ENCODE measurements around the gene ERI3. TPM values are rescaled to one million over a fixed set of nuclear protein-coding genes. Genes with fewer than 3 reads are reported as not detected.

The ERI3 gene
- total RNA-seq, 1 donor from 2014 or later: 72.7 TPM

DNA sequence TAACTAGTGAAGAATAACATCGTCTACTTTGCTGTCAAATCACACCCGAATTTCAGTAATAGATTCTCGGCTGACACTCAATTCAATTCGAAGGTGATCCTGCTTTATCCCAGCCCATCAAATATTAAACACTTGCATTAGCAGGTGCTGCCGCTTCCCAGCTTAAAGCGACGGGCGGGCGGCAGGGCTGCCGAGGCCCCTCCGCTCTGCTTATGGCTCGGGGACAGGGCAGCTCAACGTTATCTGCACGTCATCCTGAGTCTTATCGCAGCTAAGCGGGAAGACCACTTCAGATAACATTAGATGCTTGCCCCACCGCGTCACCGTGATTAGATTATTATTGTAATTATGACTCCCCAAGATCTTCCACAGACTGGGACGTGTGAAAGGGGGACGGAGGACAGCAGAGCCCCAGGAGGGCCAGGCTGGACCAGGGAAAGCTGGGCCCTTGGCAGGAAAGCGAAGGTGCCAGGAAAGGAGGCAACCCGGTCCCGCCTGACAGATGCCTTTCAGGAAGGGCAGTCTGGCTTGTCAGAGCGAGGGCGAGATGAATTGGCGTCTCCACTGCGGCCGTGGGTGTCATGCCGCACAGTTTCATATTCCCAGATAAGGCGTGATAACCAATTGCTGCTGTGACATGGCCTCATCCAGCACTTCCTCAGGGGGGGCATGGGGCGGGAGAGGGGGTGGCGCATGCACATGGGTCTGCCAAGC lies 104.8 kb downstream of the ERI3 start:
- no peaks in the 10 kb centered on the region for H3K27me3 Mint-ChIP-seq
- TF ChIP-seq, protein P1, sequence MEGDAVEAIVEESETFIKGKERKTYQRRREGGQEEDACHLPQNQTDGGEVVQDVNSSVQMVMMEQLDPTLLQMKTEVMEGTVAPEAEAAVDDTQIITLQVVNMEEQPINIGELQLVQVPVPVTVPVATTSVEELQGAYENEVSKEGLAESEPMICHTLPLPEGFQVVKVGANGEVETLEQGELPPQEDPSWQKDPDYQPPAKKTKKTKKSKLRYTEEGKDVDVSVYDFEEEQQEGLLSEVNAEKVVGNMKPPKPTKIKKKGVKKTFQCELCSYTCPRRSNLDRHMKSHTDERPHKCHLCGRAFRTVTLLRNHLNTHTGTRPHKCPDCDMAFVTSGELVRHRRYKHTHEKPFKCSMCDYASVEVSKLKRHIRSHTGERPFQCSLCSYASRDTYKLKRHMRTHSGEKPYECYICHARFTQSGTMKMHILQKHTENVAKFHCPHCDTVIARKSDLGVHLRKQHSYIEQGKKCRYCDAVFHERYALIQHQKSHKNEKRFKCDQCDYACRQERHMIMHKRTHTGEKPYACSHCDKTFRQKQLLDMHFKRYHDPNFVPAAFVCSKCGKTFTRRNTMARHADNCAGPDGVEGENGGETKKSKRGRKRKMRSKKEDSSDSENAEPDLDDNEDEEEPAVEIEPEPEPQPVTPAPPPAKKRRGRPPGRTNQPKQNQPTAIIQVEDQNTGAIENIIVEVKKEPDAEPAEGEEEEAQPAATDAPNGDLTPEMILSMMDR (conservative IDR thresholded peaks at IDR 0.05): no peak
- no peak overlapping the region for H3K4me3 Mint-ChIP-seq
- H3K9me3 Mint-ChIP-seq: no peaks in the 10 kb centered on the region
- no peak overlapping the region for H3K27ac Mint-ChIP-seq
- H3K36me3 Mint-ChIP-seq: peaks cover 10% of the 10 kb centered on the region
- H3K4me1 Mint-ChIP-seq (ENCODE audit: unreplicated experiment): peaks cover 22% of the 10 kb centered on the region
- DNase-seq (ENCODE audit: extremely low spot score, unreplicated experiment): no peak

DNA sequence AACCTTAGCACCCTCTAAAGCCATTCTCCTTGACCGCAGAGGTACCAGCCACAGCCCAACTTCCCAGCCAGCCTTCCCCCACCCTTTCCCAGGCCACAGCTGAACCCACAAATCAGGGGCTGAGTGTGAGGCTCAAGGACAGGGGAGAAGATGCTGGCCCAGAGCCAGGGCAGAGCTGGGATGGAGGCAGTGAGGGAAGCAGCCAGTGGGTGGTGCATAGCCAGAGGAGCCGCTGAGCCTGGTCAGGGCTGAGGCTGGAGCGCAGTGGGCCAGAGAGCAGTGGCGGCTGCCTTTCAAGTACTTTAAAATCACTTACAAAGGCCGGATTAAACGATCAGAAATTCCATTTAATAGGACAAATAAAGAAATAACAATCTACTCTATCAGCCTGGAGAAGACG lies 105.5 kb downstream of the ERI3 start:
- no peak for DNase-seq (ENCODE audit: extremely low spot score, unreplicated experiment)
- H3K27ac Mint-ChIP-seq: no peak overlapping the region

DNA sequence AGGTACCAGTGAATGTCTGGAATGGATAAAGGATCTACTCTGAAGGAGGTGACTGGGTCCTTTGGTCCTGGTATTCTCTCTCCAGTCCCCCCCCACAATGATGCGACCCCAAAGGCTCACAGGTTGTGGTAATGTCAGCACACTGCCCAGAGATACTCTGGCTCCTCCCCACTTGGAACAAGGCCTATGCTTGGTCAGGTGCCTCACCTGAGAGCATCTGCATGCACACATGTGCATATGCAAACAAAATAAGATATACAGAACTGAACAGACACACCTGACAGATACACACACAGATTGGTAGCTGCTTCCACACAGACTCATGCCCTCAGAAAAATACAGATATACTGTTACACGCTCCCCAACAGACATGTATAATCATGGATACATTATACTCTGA lies 108.3 kb downstream of the ERI3 start:
- DNase-seq (ENCODE audit: extremely low spot score, unreplicated experiment): no peak
- peak overlapping the region; percentile 29 for H3K27ac Mint-ChIP-seq
- H3K4me1 Mint-ChIP-seq (ENCODE audit: unreplicated experiment): peaks cover 25% of the 10 kb centered on the region
- TF ChIP-seq, protein P1 (conservative IDR thresholded peaks at IDR 0.05): no peak
- H3K9me3 Mint-ChIP-seq: no peaks in the 10 kb centered on the region
- no peaks in the 10 kb centered on the region for H3K27me3 Mint-ChIP-seq
- H3K36me3 Mint-ChIP-seq: peaks cover 23% of the 10 kb centered on the region
- no peak overlapping the region for H3K4me3 Mint-ChIP-seq

More for the DNA sequence above, 105.5 kb downstream of the ERI3 start:
- peaks cover 11% of the 10 kb centered on the region for H3K36me3 Mint-ChIP-seq
- no peak overlapping the region for H3K4me3 Mint-ChIP-seq
- H3K4me1 Mint-ChIP-seq (ENCODE audit: unreplicated experiment): peaks cover 22% of the 10 kb centered on the region
- no peaks in the 10 kb centered on the region for H3K27me3 Mint-ChIP-seq
- TF ChIP-seq, protein P1 (conservative IDR thresholded peaks at IDR 0.05): peak; percentile 31
- H3K9me3 Mint-ChIP-seq: no peaks in the 10 kb centered on the region

DNA sequence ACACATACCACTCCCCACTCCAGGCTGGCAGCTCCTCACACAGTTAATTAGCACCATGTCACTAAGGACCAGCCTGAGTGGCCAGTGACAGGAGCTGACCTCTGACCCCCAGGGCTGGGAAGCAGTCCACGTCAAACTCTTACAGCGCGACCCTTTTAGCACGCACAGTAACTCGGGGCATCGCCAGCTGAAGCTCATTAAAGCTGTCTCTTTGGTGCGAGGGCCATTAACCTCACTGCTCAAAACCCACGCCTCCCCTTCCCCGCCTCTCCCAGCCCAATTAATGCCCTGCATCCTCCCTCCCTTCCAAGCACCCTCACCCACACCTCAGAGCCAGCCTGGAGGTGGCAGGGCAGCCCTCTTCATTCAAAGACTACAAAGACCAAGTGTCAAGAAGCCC lies 110.1 kb downstream of the ERI3 start:
- no peaks in the 10 kb centered on the region for H3K9me3 Mint-ChIP-seq
- H3K27me3 Mint-ChIP-seq: no peaks in the 10 kb centered on the region
- no peak for DNase-seq (ENCODE audit: extremely low spot score, unreplicated experiment)
- H3K4me3 Mint-ChIP-seq: no peak overlapping the region
- H3K36me3 Mint-ChIP-seq: peaks cover 35% of the 10 kb centered on the region
- peaks cover 43% of the 10 kb centered on the region for H3K4me1 Mint-ChIP-seq (ENCODE audit: unreplicated experiment)
- TF ChIP-seq, protein P1 (conservative IDR thresholded peaks at IDR 0.05): no peak
- H3K27ac Mint-ChIP-seq: no peak overlapping the region

DNA sequence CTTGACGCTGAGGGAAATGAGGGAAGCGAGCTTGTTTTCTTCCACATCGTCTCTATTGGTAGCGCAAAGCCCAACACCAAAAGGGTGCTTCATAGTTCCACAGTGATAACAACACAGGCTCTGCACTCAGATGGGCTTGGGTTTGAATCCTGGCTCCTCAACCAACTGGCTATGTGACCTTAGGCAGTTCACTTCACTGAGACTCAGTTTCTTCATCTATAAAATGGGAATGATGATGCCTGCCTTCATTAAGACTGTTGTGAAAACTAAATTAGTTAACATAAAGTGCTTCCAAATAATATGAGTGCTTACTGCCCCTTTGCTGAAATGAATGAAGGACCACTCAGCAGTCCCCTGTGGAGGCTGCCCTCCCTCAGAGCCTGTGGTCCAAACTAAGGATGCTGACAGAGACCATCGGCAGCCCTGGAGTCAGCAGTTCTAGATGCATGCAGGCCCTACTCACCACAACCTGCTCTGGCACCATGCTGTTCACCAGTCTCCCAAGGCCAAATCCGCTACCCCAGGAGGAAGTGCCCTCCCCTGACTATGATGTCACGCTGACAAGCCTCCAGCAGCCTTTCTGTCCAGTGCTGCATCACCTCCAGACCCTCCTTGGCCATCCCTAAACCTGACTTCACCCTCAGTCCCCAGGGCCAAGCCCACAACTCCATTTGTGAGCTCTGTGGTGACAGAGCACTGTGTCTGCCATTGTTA lies 111.1 kb downstream of the ERI3 start:
- Mint-ChIP-seq H3K9me3 (no peaks in the 10 kb centered on the region), H3K36me3 (peaks cover 35% of the 10 kb centered on the region), H3K4me3 (no peak overlapping the region), H3K27me3 (no peaks in the 10 kb centered on the region), H3K4me1 (ENCODE audit: unreplicated experiment) (peaks cover 46% of the 10 kb centered on the region), H3K27ac (no peak overlapping the region)
- no peak for DNase-seq (ENCODE audit: extremely low spot score, unreplicated experiment)
- TF ChIP-seq, protein P1 (conservative IDR thresholded peaks at IDR 0.05): no peak

All from type B pancreatic cell (in vitro differentiated cells).